Large intestine (tissue), 3 donors: ENCODE data around the gene CLIP1. TPM values are rescaled to one million over a fixed set of nuclear protein-coding genes. Genes with fewer than 3 reads are reported as not detected.

ENCODE experiments used
- DNase-seq, 2 donors: peaks; one replicate each; pipeline versions ENCODE4 v3.0.0 to v3.0.0-alpha.2; 2013
- H3K27ac ChIP-seq: one replicate; pipeline ENCODE4 v1.5.1; 2013; ENCODE audit warnings: low read length
- H3K27me3 ChIP-seq: 2 replicates; pipeline ENCODE4 v1.6.1; 2013; ENCODE audit warnings: low read length; ENCODE audit not compliant: control insufficient read depth, insufficient read depth
- H3K36me3 ChIP-seq: 2 replicates; pipeline ENCODE4 v1.6.1; 2013; ENCODE audit warnings: low read length; ENCODE audit not compliant: control insufficient read depth, insufficient read depth
- H3K4me1 ChIP-seq: one replicate; pipeline ENCODE4 v1.6.1; 2013; ENCODE audit warnings: low read length; ENCODE audit not compliant: control insufficient read depth, insufficient read depth
- H3K4me3 ChIP-seq: one replicate; pipeline ENCODE4 v1.5.1; 2013; ENCODE audit warnings: low read length
- H3K9me3 ChIP-seq: one replicate; pipeline ENCODE4 v1.6.1; 2013; ENCODE audit warnings: mild to moderate bottlenecking, low read depth, low read length, moderate library complexity; ENCODE audit not compliant: control insufficient read depth
- WGBS: methylation state at CpG from one replicate; pipeline ENCODE4 v1.1.5; 2013; ENCODE audit warnings: low lambda C conversion rate; ENCODE audit not compliant: insufficient coverage; 5-methylcytosine and 5-hydroxymethylcytosine counted together
- polyA plus RNA-seq: library from polyadenylated mRNA; unstranded; fragments of 120-200 nt; gene quantifications from one replicate; pipeline ENCODE4 v1.2.1, GENCODE V29; 2013

CLIP1 gene
- polyA plus RNA-seq, 1 donor = 37.3 TPM

DNA sequence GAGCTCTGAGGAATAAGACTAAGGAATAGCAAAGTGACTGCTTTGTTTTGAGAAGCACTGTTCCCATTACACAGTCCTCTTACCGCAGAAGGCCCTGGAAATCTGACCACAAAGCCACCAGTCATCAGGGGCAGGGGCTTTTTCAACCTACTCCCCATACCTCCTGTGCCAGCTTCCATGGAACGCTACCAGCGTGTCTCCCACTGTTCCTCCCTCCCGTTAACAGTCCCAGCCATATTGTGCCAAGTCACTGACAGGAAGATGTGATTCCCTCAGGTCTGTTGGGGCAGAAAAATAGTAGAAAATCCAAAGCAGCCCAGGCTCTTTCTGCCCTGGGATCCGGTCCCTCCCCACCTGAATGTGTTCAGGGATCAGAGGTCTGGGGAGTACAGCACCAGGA is 109.5 kb downstream of the CLIP1 start:
- DNase-seq = no peak
- no peak overlapping the region for H3K27ac ChIP-seq
- no peaks in the 10 kb centered on the region for H3K4me1 ChIP-seq
- H3K36me3 ChIP-seq = peaks cover 45% of the 10 kb centered on the region
- no peaks in the 10 kb centered on the region for H3K9me3 ChIP-seq
- no peaks in the 10 kb centered on the region for H3K27me3 ChIP-seq
- WGBS = no CpG with 5 or more reads among the region's 5 CpGs
- no peak overlapping the region for H3K4me3 ChIP-seq

DNA sequence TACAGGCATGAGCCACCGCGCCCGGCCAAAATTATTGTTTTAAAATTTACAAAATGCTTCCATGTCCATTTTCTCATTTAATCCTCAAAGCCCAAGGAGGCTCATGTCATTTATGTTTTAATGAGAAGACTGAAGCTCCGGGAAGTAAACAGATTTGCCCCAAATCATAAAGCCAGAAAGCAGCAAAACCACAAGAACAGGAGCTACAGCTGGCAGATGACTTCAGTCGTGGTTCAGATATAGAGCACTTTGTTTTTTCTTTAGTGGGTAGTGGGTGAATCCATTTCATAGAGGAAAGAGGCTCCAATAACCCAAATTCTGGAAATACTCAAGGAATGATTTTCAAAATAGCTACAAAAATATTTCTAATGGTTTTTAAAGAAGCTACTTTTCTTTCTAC is 110.8 kb downstream of the CLIP1 start:
- peaks cover 42% of the 10 kb centered on the region for H3K36me3 ChIP-seq

DNA sequence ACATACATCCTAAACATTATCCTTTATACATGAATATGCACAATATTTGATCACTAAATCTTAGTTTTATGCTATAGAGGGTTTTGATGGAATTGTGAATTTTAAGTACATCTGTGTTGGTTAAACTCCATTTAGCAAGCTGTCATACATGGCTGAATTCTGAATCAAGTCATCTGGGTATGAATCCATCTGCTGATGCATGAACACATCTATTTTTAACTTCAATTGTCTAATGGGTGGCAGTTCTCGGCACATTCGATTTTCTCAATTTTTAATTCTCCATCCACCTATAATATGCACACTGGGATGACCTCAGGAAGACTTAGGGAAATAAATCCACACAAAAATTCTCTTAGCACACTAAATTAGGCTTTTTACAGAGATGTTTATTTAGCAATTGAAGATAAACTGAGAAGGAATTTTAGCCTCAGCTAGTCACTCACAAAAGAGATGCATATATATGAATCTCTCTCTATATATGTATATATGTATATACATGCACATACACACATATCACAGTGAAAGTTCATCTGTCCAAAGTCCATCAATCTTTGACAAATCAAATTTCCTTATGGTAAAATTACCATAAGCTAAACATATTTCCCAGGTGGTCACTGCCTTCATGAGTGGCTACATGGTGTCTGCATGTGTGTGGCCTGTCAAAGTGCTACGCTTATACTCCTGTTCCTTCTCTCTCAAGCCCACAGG is 111.7 kb downstream of the CLIP1 start:
- Histone ChIP-seq H3K9me3 (no peaks in the 10 kb centered on the region), H3K4me1 (no peaks in the 10 kb centered on the region), H3K36me3 (peaks cover 37% of the 10 kb centered on the region), H3K27ac (no peak overlapping the region), H3K27me3 (no peaks in the 10 kb centered on the region), H3K4me3 (no peak overlapping the region)
- DNase-seq = no peak
- WGBS = 100% methylated on average over 2 of the region's 3 CpGs

More for the DNA sequence above, 110.8 kb downstream of the CLIP1 start:
- H3K4me1 ChIP-seq = no peaks in the 10 kb centered on the region
- 80% methylated on average over 1 of the region's 5 CpGs for WGBS
- H3K9me3 ChIP-seq = no peaks in the 10 kb centered on the region
- no peak overlapping the region for H3K4me3 ChIP-seq
- H3K27me3 ChIP-seq = no peaks in the 10 kb centered on the region
- no peak overlapping the region for H3K27ac ChIP-seq
- DNase-seq = no peak

DNA sequence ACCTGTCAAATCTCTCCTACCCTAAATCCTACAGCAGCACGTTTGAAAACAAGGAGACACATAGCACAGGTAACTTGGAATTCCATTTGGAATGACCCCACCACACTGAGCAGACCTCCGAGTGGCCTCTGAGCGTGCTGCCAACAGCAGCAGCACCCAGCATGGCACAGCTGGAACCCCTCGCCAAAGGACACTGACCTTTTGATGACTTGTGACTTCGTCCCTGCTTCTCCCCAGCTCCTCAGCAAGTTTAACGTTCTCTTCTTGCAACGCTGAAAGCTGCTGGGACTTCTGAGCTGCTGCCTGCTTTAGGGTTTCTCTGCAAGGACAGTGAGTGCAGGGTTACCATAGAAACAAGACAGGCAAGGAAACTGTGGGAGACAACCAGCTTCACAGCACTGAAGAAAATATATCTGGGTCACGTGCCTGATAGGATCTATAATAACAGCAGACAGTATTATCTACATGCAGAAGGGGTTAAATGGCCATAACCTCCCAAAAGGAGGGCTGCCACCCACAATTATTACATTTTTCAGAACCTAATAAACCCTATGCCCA is 112.8 kb downstream of the CLIP1 start:
- no peak for DNase-seq
- H3K4me3 ChIP-seq = no peak overlapping the region
- no peak overlapping the region for H3K27ac ChIP-seq
- WGBS = no CpG with 5 or more reads among the region's 8 CpGs
- H3K36me3 ChIP-seq = peaks cover 36% of the 10 kb centered on the region
- H3K9me3 ChIP-seq = no peaks in the 10 kb centered on the region
- H3K4me1 ChIP-seq = no peaks in the 10 kb centered on the region
- no peaks in the 10 kb centered on the region for H3K27me3 ChIP-seq

DNA sequence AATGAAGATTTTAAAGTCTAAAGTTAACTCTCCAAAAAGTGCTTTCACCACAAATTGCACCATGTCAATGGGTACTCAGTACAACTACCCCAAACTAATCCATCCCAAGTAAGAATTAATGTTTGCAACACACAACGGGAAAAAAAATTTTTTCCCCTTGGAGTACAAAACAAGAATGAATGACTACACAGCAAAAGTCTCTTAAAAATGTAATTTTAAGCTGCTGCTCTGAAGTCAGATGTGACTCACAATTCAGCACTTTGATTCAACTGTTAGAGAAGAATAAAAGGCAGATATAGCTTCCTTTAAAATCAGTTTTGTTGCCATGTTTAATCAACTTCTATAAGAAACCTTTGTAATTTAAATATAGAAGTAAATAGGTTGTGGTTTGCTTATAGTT is 113.7 kb downstream of the CLIP1 start:
- 100% methylated on average over 1 of the region's 1 CpG for WGBS
- Histone ChIP-seq H3K27me3 (no peaks in the 10 kb centered on the region), H3K27ac (no peak overlapping the region), H3K36me3 (peaks cover 35% of the 10 kb centered on the region), H3K4me1 (no peaks in the 10 kb centered on the region), H3K9me3 (no peaks in the 10 kb centered on the region), H3K4me3 (no peak overlapping the region)
- no peak for DNase-seq

DNA sequence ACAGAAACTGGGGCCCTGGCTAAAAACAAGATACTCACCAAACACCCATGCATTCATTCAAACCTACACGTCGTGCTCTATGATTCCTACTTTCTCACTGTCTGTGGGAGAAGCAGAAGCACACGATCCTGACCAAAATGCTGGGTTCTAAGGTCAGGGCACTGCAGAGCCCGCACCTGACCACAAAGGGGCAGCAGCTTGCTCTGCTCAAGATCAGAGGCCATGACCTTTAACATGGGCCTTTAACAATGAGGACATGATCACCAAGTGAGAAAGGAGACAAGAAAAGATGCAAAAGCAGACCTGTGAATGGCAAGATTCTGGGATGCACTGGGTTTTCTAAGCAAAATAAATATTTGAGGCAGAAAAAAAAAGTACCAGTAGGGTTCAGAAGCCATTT is 116.1 kb downstream of the CLIP1 start:
- DNase-seq = no peak
- Histone ChIP-seq H3K9me3 (no peaks in the 10 kb centered on the region), H3K36me3 (peaks cover 37% of the 10 kb centered on the region), H3K27ac (no peak overlapping the region), H3K4me3 (no peak overlapping the region), H3K4me1 (no peaks in the 10 kb centered on the region), H3K27me3 (no peaks in the 10 kb centered on the region)
- no CpG with 5 or more reads among the region's 4 CpGs for WGBS

DNA sequence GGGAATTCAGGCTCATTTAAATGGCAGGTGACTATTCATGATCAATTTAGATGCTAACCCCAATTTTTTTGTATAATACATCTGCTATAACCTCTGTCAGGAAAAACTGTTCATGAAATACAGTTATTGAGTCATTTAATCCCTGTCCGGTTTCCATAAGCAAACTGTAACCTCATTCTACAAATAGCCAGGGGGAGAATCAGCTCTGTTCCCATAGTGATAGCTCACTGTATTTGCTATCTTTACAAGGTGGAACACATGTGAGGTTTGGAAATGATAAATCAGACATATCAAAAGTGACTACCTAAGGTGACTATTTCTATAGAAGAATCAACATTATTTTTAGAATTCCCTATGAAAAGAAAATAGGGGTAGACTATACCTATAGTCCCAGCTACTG is 117.5 kb downstream of the CLIP1 start:
- Histone ChIP-seq H3K9me3 (no peaks in the 10 kb centered on the region), H3K4me1 (no peaks in the 10 kb centered on the region), H3K27ac (no peak overlapping the region), H3K4me3 (no peak overlapping the region), H3K27me3 (no peaks in the 10 kb centered on the region), H3K36me3 (peaks cover 35% of the 10 kb centered on the region)
- no CpG with 5 or more reads among the region's 1 CpG for WGBS
- no peak for DNase-seq

DNA sequence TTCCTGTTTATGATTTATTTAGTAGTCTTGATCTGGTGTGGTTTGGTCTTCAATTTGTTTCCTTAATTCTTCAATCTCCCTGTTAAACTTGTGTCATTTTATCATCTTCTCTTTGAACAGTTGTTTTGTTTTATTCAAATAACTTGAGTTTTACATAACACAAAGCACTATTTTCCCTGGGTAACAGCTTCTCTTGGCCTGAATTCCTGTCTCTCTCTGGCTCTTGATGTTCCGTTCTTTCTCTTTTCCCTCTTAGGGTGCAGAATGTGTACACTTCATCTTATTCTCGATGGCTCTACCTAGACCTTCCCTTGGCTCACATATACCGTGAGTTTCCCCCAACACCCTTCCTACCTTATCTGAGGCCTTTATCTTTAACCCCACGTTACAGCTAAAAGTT is 119.4 kb downstream of the CLIP1 start:
- H3K36me3 ChIP-seq = peaks cover 30% of the 10 kb centered on the region
- no peak overlapping the region for H3K27ac ChIP-seq
- 93% methylated on average over 3 of the region's 4 CpGs for WGBS
- no peaks in the 10 kb centered on the region for H3K9me3 ChIP-seq
- no peak for DNase-seq
- H3K4me1 ChIP-seq = no peaks in the 10 kb centered on the region
- no peak overlapping the region for H3K4me3 ChIP-seq
- no peaks in the 10 kb centered on the region for H3K27me3 ChIP-seq

DNA sequence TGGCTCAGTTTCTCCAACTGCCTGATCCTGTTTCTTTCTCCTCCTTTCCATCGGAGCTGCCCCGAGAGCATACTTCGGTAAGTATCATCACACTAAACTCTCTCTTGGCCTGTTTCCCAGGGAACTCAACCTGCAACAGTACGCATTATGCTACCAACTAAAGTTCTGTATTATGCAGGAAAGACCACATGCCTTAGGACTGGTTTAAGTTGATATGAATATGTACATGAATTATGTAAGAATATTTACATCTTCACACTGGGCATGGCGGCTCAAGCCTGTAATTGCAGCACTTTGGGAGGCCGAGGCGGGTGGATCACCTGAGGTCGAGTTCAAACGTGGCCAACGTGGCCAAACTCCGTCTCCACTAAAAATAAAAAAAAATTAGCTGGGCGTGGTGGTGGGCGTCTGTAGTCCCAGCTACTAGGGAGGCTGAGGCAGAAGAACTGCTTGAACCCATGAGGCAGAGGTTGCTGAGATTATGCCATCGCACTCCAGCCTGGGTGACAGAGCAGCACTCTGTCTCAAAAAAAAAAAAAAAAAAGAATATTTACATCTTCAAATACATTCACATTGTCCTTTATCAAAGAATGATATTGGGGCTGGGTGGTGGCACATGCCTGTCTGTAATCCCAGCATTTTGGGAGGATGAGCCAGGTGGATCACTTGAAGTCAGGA is 124.3 kb downstream of the CLIP1 start:
- Histone ChIP-seq H3K27me3 (no peaks in the 10 kb centered on the region), H3K9me3 (no peaks in the 10 kb centered on the region), H3K4me3 (no peak overlapping the region), H3K4me1 (no peaks in the 10 kb centered on the region), H3K36me3 (peaks cover 28% of the 10 kb centered on the region), H3K27ac (no peak overlapping the region)
- no peak for DNase-seq
- no CpG with 5 or more reads among the region's 14 CpGs for WGBS

DNA sequence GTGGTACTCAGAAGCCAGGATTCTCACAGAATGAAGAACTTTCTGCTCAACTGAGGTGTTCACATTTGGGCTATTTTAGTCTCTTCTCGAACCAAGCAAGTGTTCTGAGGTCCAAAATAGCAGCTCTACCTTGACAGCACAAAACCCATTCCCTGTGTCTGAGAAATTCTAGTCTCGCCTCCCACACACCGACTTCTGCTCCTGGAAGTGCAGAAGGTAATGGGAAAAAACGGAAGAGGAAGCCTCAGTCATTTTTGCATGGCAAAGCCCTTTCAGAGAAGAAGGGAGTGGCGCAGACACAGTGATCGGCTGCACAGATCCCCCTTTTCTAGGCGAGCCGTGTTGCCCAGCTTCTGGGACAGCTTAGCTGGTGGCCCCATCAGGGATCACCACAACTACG is 125.0 kb downstream of the CLIP1 start:
- Histone ChIP-seq H3K4me1 (no peaks in the 10 kb centered on the region), H3K36me3 (peaks cover 28% of the 10 kb centered on the region)
- WGBS = 100% methylated on average over 1 of the region's 9 CpGs

More for the DNA sequence above, 125.0 kb downstream of the CLIP1 start:
- no peaks in the 10 kb centered on the region for H3K27me3 ChIP-seq
- DNase-seq = no peak
- H3K4me3 ChIP-seq = no peak overlapping the region
- no peaks in the 10 kb centered on the region for H3K9me3 ChIP-seq
- no peak overlapping the region for H3K27ac ChIP-seq
